Measurements from ENCODE around the gene LAPTM5. TPM values are rescaled to one million over a fixed set of nuclear protein-coding genes. Genes with fewer than 3 reads are reported as not detected.

Gene LAPTM5
- total and polyA plus RNA-seq, 2 donors (not counting 3 experiments of a cell fraction or from before 2014, with no cell fraction given), result 83.4 to 95.2 TPM

DNA sequence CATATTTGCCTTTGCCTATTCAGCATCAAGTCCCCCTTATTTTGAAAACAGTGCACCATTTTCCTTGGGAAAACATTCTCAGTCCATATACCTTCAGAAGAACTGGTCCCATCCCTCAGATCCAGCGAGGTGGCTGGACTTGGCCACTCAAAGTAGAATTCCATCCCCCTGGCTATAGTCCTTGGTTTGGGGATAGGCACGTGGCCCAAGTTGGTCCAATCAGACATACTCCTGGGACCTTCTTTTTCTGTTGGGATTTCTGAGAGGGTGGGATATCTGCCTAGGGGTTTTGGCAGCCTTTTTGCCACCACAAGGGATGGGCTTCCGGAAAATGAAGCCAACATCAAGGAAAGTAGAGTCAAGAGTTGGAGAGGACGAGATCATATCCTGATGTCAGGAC, 23.5 kb downstream of the LAPTM5 start:
- H4K20me1 ChIP-seq (replicated peaks; ENCODE audit: control insufficient read depth, extremely low read depth, insufficient read depth, low read length), result no peaks in the 10 kb centered on the region
- no peaks in the 10 kb centered on the region for H3K27me3 ChIP-seq (ENCODE audit: control insufficient read depth in 2 of 2, insufficient read depth in 2 of 2, low read length in 2 of 2)
- no peaks in the 10 kb centered on the region for H3K4me1 ChIP-seq (ENCODE audit: control insufficient read depth, extremely low read depth, insufficient read depth, low read length)
- ChIA-PET POLR2A (no interaction called here), CTCF (interaction anchor here (1.8 to 2.3 kb wide), 2 partner anchors 45 to 46 kb away, joined by 9 to 12 read pairs; no protein-coding TSS in a partner anchor)
- intact Hi-C loops (cut with micrococcal nuclease) (no loop called here), dilution Hi-C loops (cut with MboI; ENCODE audit: extremely low pct_ligation_motif_present, low sequenced_read_pairs) (no loop called here)
- DNase-seq (ENCODE audit: low read depth, low spot score) (no peak), FAIRE-seq (no peak)
- no peaks in the 10 kb centered on the region for H3K9me1 ChIP-seq (replicated peaks; ENCODE audit: control insufficient read depth, extremely low read depth, insufficient read depth, low read length)
- no TSS peak for BruUV-seq (replicated peaks)
- no peaks in the 10 kb centered on the region for H3K79me2 ChIP-seq (ENCODE audit: control insufficient read depth, insufficient read depth, low read length)
- peaks cover 2 to 3% of the 10 kb centered on the region in 2 experiments for H3K36me3 ChIP-seq (ENCODE audit: control insufficient read depth in 2 of 2, extremely low read depth in 1 of 2, insufficient read depth in 2 of 2, low read length in 2 of 2)
- TF ChIP-seq EZH2 (IDR thresholded peaks at IDR 0.05; ENCODE audit: borderline replicate concordance, low read depth, low read length, severe bottlenecking) (no peak), POLR2AphosphoS5 (IDR thresholded peaks at IDR 0.05; ENCODE audit: insufficient read depth, low read depth, low read length) (no peak), JUN (IDR thresholded peaks at IDR 0.05; ENCODE audit: borderline replicate concordance, insufficient read depth, insufficient read length, low read depth) (no peak), MYC (IDR thresholded peaks at IDR 0.05; ENCODE audit: low read depth, low read length) (no peak), CTCF (IDR thresholded peaks at IDR 0.05; ENCODE audit: extremely low read depth in 1 of 2, insufficient read depth in 1 of 2, low read depth in 1 of 2, low read length in 2 of 2) (no peak), GATA2 (IDR thresholded peaks at IDR 0.05; ENCODE audit: insufficient read depth, insufficient read length, low read depth, low read length) (no peak), FOS (IDR thresholded peaks at IDR 0.05; ENCODE audit: borderline replicate concordance, insufficient read depth, low read length) (no peak), POLR2A (IDR thresholded peaks at IDR 0.05; ENCODE audit: low read depth, low read length) (no peak)
- TF ChIP-seq, protein P1, sequence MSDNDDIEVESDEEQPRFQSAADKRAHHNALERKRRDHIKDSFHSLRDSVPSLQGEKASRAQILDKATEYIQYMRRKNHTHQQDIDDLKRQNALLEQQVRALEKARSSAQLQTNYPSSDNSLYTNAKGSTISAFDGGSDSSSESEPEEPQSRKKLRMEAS (IDR thresholded peaks at IDR 0.05; ENCODE audit: insufficient read depth, insufficient read length), result no peak
- H3K4me3 ChIP-seq (replicated peaks in 1 of 3; ENCODE audit: insufficient read depth in 1 of 3, low read depth in 1 of 3, low read length in 3 of 3), result no peak overlapping the region
- H3K27ac ChIP-seq (ENCODE audit: insufficient read depth, low read depth, low read length), result no peak overlapping the region
- no peak overlapping the region for H3K9ac ChIP-seq (replicated peaks; ENCODE audit: extremely low read depth, insufficient read depth, low read length)
- H2AFZ ChIP-seq (ENCODE audit: low read depth, low read length), result no peak overlapping the region
- no peaks in the 10 kb centered on the region for H3K9me3 ChIP-seq (replicated peaks; ENCODE audit: control insufficient read depth, insufficient read depth, low read length)
- H3K4me2 ChIP-seq (ENCODE audit: insufficient read depth, low read length), result no peak overlapping the region
